Right ventricle myocardium superior (tissue), 1 donor: ENCODE data around the gene TNFRSF1A. TPM values are rescaled to one million over a fixed set of nuclear protein-coding genes. Genes with fewer than 3 reads are reported as not detected.

Experiments
- ATAC-seq: fragments of 200-7000 bp; cut with Tn5 transposase; one replicate; pipeline ENCODE4 v1.9.1; 2020; ENCODE audit warnings: mild to moderate bottlenecking; ENCODE audit not compliant: poor library complexity
- DNase-seq: peaks from one replicate; pipeline ENCODE4 v3.0.0-alpha.2; 2020
- intact Hi-C: fragments of 100-400 bp; cut with DNase I; formaldehyde crosslinking; loops from one replicate; pipeline ENCODE4 v1.11.2; 2022
- total RNA-seq: library from RNA; stranded (reverse); fragmentation: NEBNext Ultra II Directional; extraction: Animal tissue kit (Norgen Biotek cat#: 25700); gene quantifications from one replicate; pipeline ENCODE4 v1.2.1, GENCODE V29; 2021
- donor health status: DM: no; HTN: yes; CAD: no; lungs with severe emphysema.

TNFRSF1A gene
- total RNA-seq, 1 donor from 2014 or later: 47.9 TPM

GRCh38 chr12:6363010-6363329 lies 21.1 kb upstream of the TNFRSF1A start:
- intact Hi-C loops: no loop called here
- ATAC-seq (no peak), DNase-seq (no peak)

- no peak for DNase-seq
- no peak for ATAC-seq
- intact Hi-C loops: no loop called here
Measured at GRCh38 chr12:6362403-6362802, 20.5 kb upstream of the TNFRSF1A start.

- intact Hi-C loops: no loop called here
- ATAC-seq: peak; percentile 50
- peak; percentile 82 for DNase-seq
Measured at GRCh38 chr12:6361834-6362233, 20.0 kb upstream of the TNFRSF1A start.

GRCh38 chr12:6360578-6361490 lies 19.0 kb upstream of the TNFRSF1A start:
- intact Hi-C loops: no loop called here
- no peak for DNase-seq
- ATAC-seq: no peak

- ATAC-seq (no peak), DNase-seq (no peak)
- intact Hi-C loops: no loop called here
Measured at GRCh38 chr12:6360080-6360571, 18.2 kb upstream of the TNFRSF1A start.

GRCh38 chr12:6358881-6359280 lies 17.0 kb upstream of the TNFRSF1A start:
- DNase-seq (no peak), ATAC-seq (no peak)
- intact Hi-C loops: no loop called here

GRCh38 chr12:6356374-6356820 lies 14.5 kb upstream of the TNFRSF1A start:
- intact Hi-C loops: no loop called here
- DNase-seq (no peak), ATAC-seq (no peak)

GRCh38 chr12:6355491-6356373 lies 13.9 kb upstream of the TNFRSF1A start:
- no peak for DNase-seq
- intact Hi-C loops: no loop called here
- no peak for ATAC-seq

GRCh38 chr12:6354495-6355393 lies 12.9 kb upstream of the TNFRSF1A start:
- intact Hi-C loops: no loop called here
- DNase-seq: no peak
- ATAC-seq: no peak

GRCh38 chr12:6352193-6353173 lies 10.6 kb upstream of the TNFRSF1A start:
- intact Hi-C loops: no loop called here
- DNase-seq (no peak), ATAC-seq (peak; percentile 49)

- no peak for ATAC-seq
- no peak for DNase-seq
- intact Hi-C loops: no loop called here
Measured at GRCh38 chr12:6351622-6352021, 9.7 kb upstream of the TNFRSF1A start.

GRCh38 chr12:6347367-6348338 lies 5.8 kb upstream of the TNFRSF1A start:
- ATAC-seq: peak; percentile 71
- intact Hi-C loops: no loop called here
- DNase-seq: peak; percentile 82

GRCh38 chr12:6346942-6347341 lies 5.1 kb upstream of the TNFRSF1A start:
- ATAC-seq (no peak), DNase-seq (no peak)
- intact Hi-C loops: no loop called here

- no peak for ATAC-seq
- DNase-seq: no peak
- intact Hi-C loops: no loop called here
Measured at GRCh38 chr12:6346235-6346832, 4.5 kb upstream of the TNFRSF1A start.

GRCh38 chr12:6345319-6346091 lies 3.6 kb upstream of the TNFRSF1A start:
- no peak for DNase-seq
- intact Hi-C loops: no loop called here

More at GRCh38 chr12:6345319-6346091, 3.6 kb upstream of the TNFRSF1A start:
- no peak for ATAC-seq
